CD4-positive, alpha-beta T cell treated with Interleukin-1 beta for 1 hour (primary cell): Measurements from ENCODE around the gene LRPAP1.
"Not testable (repeated sequence)": the region's sequence is repeated elsewhere in the genome, so short reads cannot be mapped to it uniquely, and the experiment has no call there.

ENCODE experiments used
- DNase-seq, 2 donors: peaks; one replicate each; pipeline ENCODE4 v3.0.0-alpha.2; 2020 to 2022

Gene LRPAP1

GRCh38 chr4:3455596-3455995 is 76.6 kb downstream of the LRPAP1 start:
- DNase-seq = not testable (repeated sequence)
